Neural cell (in vitro differentiated cells): ENCODE data around the gene KCNJ4. TPM values are rescaled to one million over a fixed set of nuclear protein-coding genes. Genes with fewer than 3 reads are reported as not detected.

Experiments used
- H2AFZ ChIP-seq: fragments of 200-600, 300-800 bp; sonication (generic), shearing (Covaris generic); 2 replicates; pipeline ENCODE4 v1.6.0; 2014; ENCODE audit warnings: low read depth, mild to moderate bottlenecking, antibody characterized with exemption, low read length, moderate library complexity
- H3F3A ChIP-seq: fragments of 200-600 bp; shearing (Covaris generic); 2 replicates; pipeline ENCODE4 v1.6.1; 2016; ENCODE audit warnings: mild to moderate bottlenecking, moderate library complexity, mixed read lengths, antibody characterized with exemption, low read length; ENCODE audit not compliant: insufficient read depth, poor library complexity, severe bottlenecking
- H3K27ac ChIP-seq: fragments of 200-600, 300-800 bp; sonication (generic), shearing (Covaris generic); 2 replicates; pipeline ENCODE4 v1.5.1; 2014; ENCODE audit warnings: mild to moderate bottlenecking, low read length, moderate library complexity
- H3K27me3 ChIP-seq: fragments of 300-800, 200-600 bp; sonication (generic), shearing (Covaris generic); 2 replicates; pipeline ENCODE4 v1.6.0; 2014; ENCODE audit warnings: mild to moderate bottlenecking, low read depth, low read length, moderate library complexity; ENCODE audit not compliant: insufficient read depth
- H3K36me3 ChIP-seq: fragments of 300-800, 200-600 bp; sonication (generic), shearing (Covaris generic); 2 replicates; pipeline ENCODE4 v1.5.1; 2014; ENCODE audit warnings: mild to moderate bottlenecking, antibody characterized with exemption, low read length, moderate library complexity; ENCODE audit not compliant: insufficient read depth
- H3K4me2 ChIP-seq: fragments of 300-800, 200-600 bp; sonication (generic), shearing (Covaris generic); 2 replicates; pipeline ENCODE4 v1.6.0; 2014; ENCODE audit warnings: mild to moderate bottlenecking, low read length
- H3K4me3 ChIP-seq: fragments of 300-800, 200-600 bp; sonication (generic), shearing (Covaris generic); 2 replicates; pipeline ENCODE4 v1.5.1; 2014; ENCODE audit warnings: mild to moderate bottlenecking, low read length, moderate library complexity
- H3K79me2 ChIP-seq: fragments of 200-600 bp; shearing (Covaris generic); replicated peaks from 2 replicates; pipeline ENCODE4 v1.6.0; 2014; ENCODE audit warnings: mild to moderate bottlenecking, low read length, moderate library complexity; ENCODE audit not compliant: insufficient read depth
- H3K9ac ChIP-seq: fragments of 300-800, 200-600 bp; sonication (generic), shearing (Covaris generic); 2 replicates; pipeline ENCODE4 v1.6.1; 2016; ENCODE audit warnings: mild to moderate bottlenecking, low read length, mixed read lengths
- H3K9me2 ChIP-seq: fragments of 200-600 bp; shearing (Covaris generic); 2 replicates; pipeline ENCODE4 v1.6.1; 2016; ENCODE audit warnings: mild to moderate bottlenecking, low read length, mixed read lengths; ENCODE audit not compliant: insufficient read depth
- H3K9me3 ChIP-seq: fragments of 200-600, 300-800 bp; sonication (generic), shearing (Covaris generic); 2 replicates; pipeline ENCODE4 v1.6.1; 2016; ENCODE audit warnings: mild to moderate bottlenecking, mixed run types, low read length, moderate library complexity, mixed read lengths
- H4K20me1 ChIP-seq: fragments of 200-600 bp; shearing (Covaris generic); 2 replicates; pipeline ENCODE4 v1.6.1; 2016; ENCODE audit warnings: mild to moderate bottlenecking, mixed run types; ENCODE audit not compliant: insufficient read depth
- CTCF ChIP-seq: fragments of 450-650 bp; IDR thresholded peaks from 2 replicates; pipeline ENCODE4 v1.5.1; 2014; ENCODE audit warnings: antibody characterized with exemption, mild to moderate bottlenecking, moderate library complexity; ENCODE audit not compliant: poor library complexity, severe bottlenecking
- EP300 ChIP-seq: fragments of 450-650 bp; conservative IDR thresholded peaks from 2 replicates; pipeline ENCODE4 v1.6.1; 2014; ENCODE audit warnings: antibody characterized with exemption, mild to moderate bottlenecking, moderate library complexity; ENCODE audit not compliant: poor library complexity, severe bottlenecking
- EZH2 ChIP-seq: fragments of 200-600, 300-800 bp; shearing (Covaris generic), sonication (generic); IDR thresholded peaks from 2 replicates; pipeline ENCODE4 v1.6.1; 2014; ENCODE audit warnings: antibody characterized with exemption, low read length, borderline replicate concordance, mild to moderate bottlenecking; ENCODE audit not compliant: insufficient read depth, poor library complexity, severe bottlenecking
- MXI1 ChIP-seq: fragments of 450-650 bp; conservative IDR thresholded peaks from 2 replicates; pipeline ENCODE4 v1.6.1; 2014; ENCODE audit warnings: antibody characterized with exemption, mild to moderate bottlenecking; ENCODE audit not compliant: poor library complexity, severe bottlenecking
- POLR2AphosphoS5 ChIP-seq: IDR thresholded peaks from 2 replicates; pipeline ENCODE4 v1.6.1; 2012
- RAD21 ChIP-seq: fragments of 450-650 bp; conservative IDR thresholded peaks from 2 replicates; pipeline ENCODE4 v1.6.1; 2014; ENCODE audit warnings: antibody characterized with exemption, mild to moderate bottlenecking, moderate library complexity
- REST ChIP-seq: IDR thresholded peaks from 2 replicates; pipeline ENCODE4 v1.6.1; 2012; ENCODE audit warnings: borderline replicate concordance
- SMC3 ChIP-seq: fragments of 450-650 bp; conservative IDR thresholded peaks from 2 replicates; pipeline ENCODE4 v1.6.1; 2014; ENCODE audit warnings: antibody characterized with exemption, mild to moderate bottlenecking, moderate library complexity; ENCODE audit not compliant: poor library complexity
- TAF1 ChIP-seq: IDR thresholded peaks from 2 replicates; pipeline ENCODE4 v1.6.1; 2012; ENCODE audit warnings: low read depth
- polyA plus RNA-seq: library from polyadenylated mRNA; depleted of rRNA; stranded (reverse); fragments of >200 nt; gene quantifications from 2 replicates; pipeline ENCODE4 v1.2.3, GENCODE V29; 2014

KCNJ4 gene
- polyA plus RNA-seq, 1 donor from 2014 or later: 1.7 TPM

- peak overlapping the region; percentile 6 for H3K9ac ChIP-seq
- no peaks in the 10 kb centered on the region for H3K9me3 ChIP-seq
- peak overlapping the region; percentile 44 for H3K4me3 ChIP-seq
- no peaks in the 10 kb centered on the region for H3K79me2 ChIP-seq
- no peaks in the 10 kb centered on the region for H4K20me1 ChIP-seq
- H3K27me3 ChIP-seq: peaks cover 13% of the 10 kb centered on the region
- H2AFZ ChIP-seq: no peak overlapping the region
- H3K4me2 ChIP-seq: peak overlapping the region; percentile 32
- no peak overlapping the region for H3K27ac ChIP-seq
- no peak for TF ChIP-seq TAF1
- no peak for TF ChIP-seq CTCF
- TF ChIP-seq POLR2AphosphoS5: no peak
- no peak for TF ChIP-seq SMC3
- TF ChIP-seq RAD21: no peak
- no peak for TF ChIP-seq EZH2
- TF ChIP-seq MXI1: no peak
- no peak for TF ChIP-seq REST
- TF ChIP-seq EP300: no peak
- H3K36me3 ChIP-seq: no peaks in the 10 kb centered on the region
- no peaks in the 10 kb centered on the region for H3F3A ChIP-seq
- no peaks in the 10 kb centered on the region for H3K9me2 ChIP-seq
Measured at GRCh38 chr22:38462960-38463784, 8.2 kb upstream of the KCNJ4 start.

GRCh38 chr22:38461414-38462081 is 6.5 kb upstream of the KCNJ4 start:
- Histone ChIP-seq H4K20me1 (no peaks in the 10 kb centered on the region), H3K27me3 (no peaks in the 10 kb centered on the region), H3K9ac (peak overlapping the region; percentile 39), H3K36me3 (no peaks in the 10 kb centered on the region), H3K27ac (peak overlapping the region; percentile 23), H3K4me2 (peak overlapping the region; percentile 54), H3K4me3 (peak overlapping the region; percentile 59), H3K9me3 (no peaks in the 10 kb centered on the region), H3F3A (no peaks in the 10 kb centered on the region), H3K9me2 (no peaks in the 10 kb centered on the region), H3K79me2 (no peaks in the 10 kb centered on the region), H2AFZ (peak overlapping the region; percentile 6)
- TF ChIP-seq EP300: peak; percentile 49
- peak; percentile 81 for TF ChIP-seq MXI1
- TF ChIP-seq TAF1: no peak
- TF ChIP-seq SMC3: peak; percentile 53
- peak; percentile 36 for TF ChIP-seq CTCF
- TF ChIP-seq EZH2: no peak
- TF ChIP-seq RAD21: peak; percentile 56
- peak; percentile 50 for TF ChIP-seq REST
- peak; percentile 30 for TF ChIP-seq POLR2AphosphoS5
